Activated CD4-positive, alpha-beta T cell treated with anti-CD3 and anti-CD28 coated beads for 36 hours (primary cell): Measurements from ENCODE around the gene C17orf67. TPM values are rescaled to one million over a fixed set of nuclear protein-coding genes. Genes with fewer than 3 reads are reported as not detected.

Source experiments
- ATAC-seq: fragments of 200-7000 bp; cut with Tn5 transposase; one replicate; pipeline ENCODE4 v1.10.0; 2021; ENCODE audit warnings: mild to moderate bottlenecking, moderate library complexity
- CTCF ChIA-PET: fragments of 350-600 bp; sonication (Branson Sonifier 250); formaldehyde crosslinking; loops from one replicate; lab custom pipeline; 2021; ENCODE audit warnings: antibody characterized with exemption; lab: Charles Lee
- POLR2A ChIA-PET: fragments of 350-600 bp; sonication (Branson Sonifier 250); formaldehyde crosslinking; loops from one replicate; lab custom pipeline; 2021; ENCODE audit warnings: antibody characterized with exemption, inconsistent platforms; lab: Charles Lee
- DNase-seq: peaks from one replicate; pipeline ENCODE4 v3.0.0-alpha.2; 2020
- H3K27ac Mint-ChIP-seq: one replicate; pipeline ENCODE4 v1.8.0; 2021; ENCODE audit warnings: mixed read lengths
- H3K27me3 Mint-ChIP-seq: one replicate; pipeline ENCODE4 v1.8.0; 2021; ENCODE audit warnings: mixed read lengths
- H3K36me3 Mint-ChIP-seq: one replicate; pipeline ENCODE4 v1.8.0; 2021; ENCODE audit warnings: low read depth, mixed read lengths
- H3K4me1 Mint-ChIP-seq: one replicate; pipeline ENCODE4 v1.8.0; 2021; ENCODE audit warnings: mixed read lengths
- H3K4me3 Mint-ChIP-seq: one replicate; pipeline ENCODE4 v1.8.0; 2021; ENCODE audit warnings: mild to moderate bottlenecking, moderate library complexity, mixed read lengths
- H3K9me3 Mint-ChIP-seq: one replicate; pipeline ENCODE4 v1.8.0; 2021; ENCODE audit warnings: low read depth, mixed read lengths
- intact Hi-C, 2 experiments: fragments of 100-400 bp; cut with DNase I in 1 of 2; cut with micrococcal nuclease in 1 of 2; formaldehyde crosslinking; loops; one replicate each; pipeline versions ENCODE4 v1.14.2 to v1.15.1; 2022 to 2024; cut with DNase I, micrococcal nuclease
- total RNA-seq, 2 experiments: library from RNA; stranded (reverse); gene quantifications; one replicate each; pipeline ENCODE4 v1.2.3, GENCODE V29; 2021

C17orf67 gene
- total RNA-seq, 2 experiments from 2014 or later = 4.0 to 5.0 TPM

DNA sequence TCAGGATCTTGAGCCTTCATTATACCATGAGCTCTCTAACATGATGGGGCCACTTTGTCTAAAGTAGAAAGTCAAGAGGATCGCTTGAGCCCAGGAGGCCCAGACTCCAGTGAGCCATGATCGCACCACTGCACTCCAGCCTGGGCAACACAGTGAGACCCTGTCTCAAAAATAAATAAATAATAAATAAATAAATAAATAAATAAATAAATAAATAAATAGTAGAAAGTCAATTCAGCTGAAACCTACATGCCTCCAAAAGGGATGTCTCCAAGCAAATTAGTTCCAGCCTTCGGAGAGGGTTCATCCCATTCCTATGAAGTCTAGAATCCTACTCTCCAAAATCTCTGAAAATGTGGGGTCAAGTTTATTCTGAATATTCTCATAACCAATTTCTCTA is 26.0 kb downstream of the C17orf67 start:
- H3K9me3 Mint-ChIP-seq = no peaks in the 10 kb centered on the region
- H3K27me3 Mint-ChIP-seq = no peaks in the 10 kb centered on the region
- H3K4me3 Mint-ChIP-seq = no peak overlapping the region
- ChIA-PET POLR2A (no interaction called here), CTCF (interaction anchor here (1.1 to 1.4 kb wide), 2 partner anchors 27 to 147 kb away, joined by 3 read pairs; no protein-coding TSS in a partner anchor)
- no peak for ATAC-seq
- H3K27ac Mint-ChIP-seq = no peak overlapping the region
- intact Hi-C loops = no loop called here
- H3K36me3 Mint-ChIP-seq = no peaks in the 10 kb centered on the region
- no peaks in the 10 kb centered on the region for H3K4me1 Mint-ChIP-seq
- no peak for DNase-seq

DNA sequence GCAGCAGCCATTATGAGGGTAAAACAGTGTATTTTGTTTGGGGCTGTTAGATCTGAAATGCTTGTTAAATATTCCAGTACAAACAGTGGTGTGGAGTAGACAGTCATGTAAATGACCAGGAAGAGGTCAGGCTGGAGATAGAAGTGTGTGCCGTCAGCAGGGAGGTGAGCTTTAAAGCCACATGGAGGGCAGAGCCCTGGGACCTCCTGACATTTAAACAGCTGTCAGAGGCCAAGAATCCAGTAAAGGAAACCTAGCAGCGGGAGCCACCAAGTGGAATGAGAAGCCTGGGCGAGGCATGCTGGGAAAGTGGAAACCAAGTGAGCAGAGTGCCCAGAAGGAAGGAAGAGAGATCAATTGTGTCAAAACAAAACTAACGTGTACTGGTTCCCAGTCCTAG is 26.8 kb downstream of the C17orf67 start:
- intact Hi-C loops = no loop called here
- H3K27me3 Mint-ChIP-seq = no peaks in the 10 kb centered on the region
- no peaks in the 10 kb centered on the region for H3K4me1 Mint-ChIP-seq
- H3K27ac Mint-ChIP-seq = no peak overlapping the region
- no peaks in the 10 kb centered on the region for H3K9me3 Mint-ChIP-seq
- H3K4me3 Mint-ChIP-seq = no peak overlapping the region
- CTCF ChIA-PET = interaction anchor here (0.7 to 1.1 kb wide), 2 partner anchors 12 to 147 kb away, joined by 3 read pairs; no protein-coding TSS in a partner anchor
- ATAC-seq (no peak), DNase-seq (no peak)
- POLR2A ChIA-PET = interaction anchor here (0.6 kb wide), 1 partner anchor 117 kb away, joined by 7 read pairs; no protein-coding TSS in a partner anchor
- H3K36me3 Mint-ChIP-seq = no peaks in the 10 kb centered on the region

DNA sequence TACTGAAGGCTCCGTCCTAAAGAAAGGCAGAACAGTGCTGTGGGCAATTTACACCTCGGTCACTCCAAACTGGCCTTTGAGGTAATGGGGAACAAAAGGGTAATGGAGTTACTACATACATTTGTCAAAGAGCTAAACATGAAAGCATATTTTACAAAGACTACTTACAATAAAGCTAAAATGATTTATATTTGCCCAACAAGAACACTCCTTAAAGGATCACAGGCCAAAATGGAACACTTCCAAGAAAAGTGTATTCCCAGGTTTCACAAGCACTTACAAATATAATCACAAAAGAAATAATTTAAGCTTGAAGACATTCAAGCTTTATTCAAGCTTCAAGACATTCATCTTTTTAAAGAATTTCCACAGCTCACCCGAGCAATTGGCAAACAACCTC is 29.3 kb downstream of the C17orf67 start:
- ATAC-seq = no peak
- ChIA-PET CTCF (interaction anchor here (0.5 to 1.4 kb wide), 7 partner anchors 9 to 188 kb away, joined by 3 to 7 read pairs (median 3); no protein-coding TSS in a partner anchor), POLR2A (interaction anchor here (0.7 kb wide), 1 partner anchor 16 kb away, joined by 3 read pairs; no protein-coding TSS in a partner anchor)
- H3K4me3 Mint-ChIP-seq = no peak overlapping the region
- no peaks in the 10 kb centered on the region for H3K36me3 Mint-ChIP-seq
- no peak for DNase-seq
- H3K9me3 Mint-ChIP-seq = no peaks in the 10 kb centered on the region
- no peak overlapping the region for H3K27ac Mint-ChIP-seq
- no peaks in the 10 kb centered on the region for H3K4me1 Mint-ChIP-seq
- intact Hi-C loops = no loop called here
- no peaks in the 10 kb centered on the region for H3K27me3 Mint-ChIP-seq

DNA sequence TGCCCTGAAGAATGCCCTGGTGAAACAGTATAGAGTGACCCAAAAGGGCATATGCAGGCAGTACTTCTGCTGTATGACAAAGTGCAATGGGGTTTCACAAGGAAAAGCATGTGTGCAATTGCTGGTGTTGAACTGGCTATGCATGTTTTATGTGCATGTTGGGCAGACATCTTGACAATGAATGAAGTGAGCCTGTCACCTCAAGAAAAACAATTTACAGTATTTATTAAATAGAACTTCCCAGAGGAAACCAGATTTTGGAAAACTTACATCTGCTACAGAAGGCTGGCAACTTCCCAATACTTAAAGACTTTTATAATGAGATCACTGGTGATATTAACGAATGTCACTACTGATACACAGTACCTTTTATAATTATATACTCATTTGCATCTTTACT is 30.6 kb downstream of the C17orf67 start:
- Mint-ChIP-seq H3K4me1 (no peaks in the 10 kb centered on the region), H3K27me3 (no peaks in the 10 kb centered on the region), H3K9me3 (no peaks in the 10 kb centered on the region), H3K36me3 (no peaks in the 10 kb centered on the region), H3K4me3 (no peak overlapping the region), H3K27ac (no peak overlapping the region)
- DNase-seq (no peak), ATAC-seq (no peak)
- ChIA-PET CTCF (interaction anchor here (0.7 kb wide), 1 partner anchor 17 kb away, joined by 3 read pairs; no protein-coding TSS in a partner anchor), POLR2A (no interaction called here)
- intact Hi-C loops = no loop called here

DNA sequence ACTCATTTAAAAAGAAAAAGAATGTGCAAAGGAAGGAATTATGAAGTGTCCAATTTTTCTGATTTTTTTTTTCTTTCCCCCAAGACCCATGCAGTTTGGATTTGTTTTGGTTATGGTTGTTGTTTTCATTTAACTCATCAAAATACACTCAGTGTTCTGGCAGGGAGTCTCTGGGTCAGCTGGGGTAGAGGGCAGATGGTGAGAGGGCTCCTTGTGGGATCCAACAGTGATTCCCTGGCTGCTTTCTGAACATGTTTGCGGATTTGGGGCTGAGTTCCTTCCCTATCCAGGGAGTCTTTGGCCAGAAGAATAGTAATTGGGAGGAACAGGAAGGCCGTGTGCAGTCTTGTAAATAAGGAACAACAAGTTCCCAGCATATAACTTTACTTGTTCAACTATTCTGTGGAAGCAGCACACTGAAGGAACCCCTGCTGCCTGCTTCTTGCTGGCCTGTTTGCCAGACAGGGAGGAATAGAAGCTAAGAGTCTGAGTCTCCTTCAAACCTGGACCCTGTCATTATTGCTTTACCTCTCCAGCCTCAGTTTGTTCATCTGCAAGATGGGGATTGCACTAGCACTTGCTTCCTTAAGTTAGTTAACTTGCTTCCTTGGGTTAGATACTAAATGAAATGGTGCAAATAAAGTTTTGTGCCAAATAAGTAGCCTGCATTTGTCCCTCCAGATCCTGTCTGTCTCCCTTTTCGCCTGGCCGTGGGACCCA is 32.1 kb downstream of the C17orf67 start:
- ATAC-seq (no peak), DNase-seq (no peak)
- ChIA-PET POLR2A (no interaction called here), CTCF (interaction anchor here (1.0 to 1.5 kb wide), 3 partner anchors 17 to 21 kb away, joined by 3 to 5 read pairs (median 4); no protein-coding TSS in a partner anchor)
- Mint-ChIP-seq H3K4me3 (no peak overlapping the region), H3K27me3 (no peaks in the 10 kb centered on the region), H3K9me3 (no peaks in the 10 kb centered on the region), H3K27ac (no peak overlapping the region), H3K36me3 (no peaks in the 10 kb centered on the region), H3K4me1 (no peaks in the 10 kb centered on the region)
- intact Hi-C loops = no loop called here

DNA sequence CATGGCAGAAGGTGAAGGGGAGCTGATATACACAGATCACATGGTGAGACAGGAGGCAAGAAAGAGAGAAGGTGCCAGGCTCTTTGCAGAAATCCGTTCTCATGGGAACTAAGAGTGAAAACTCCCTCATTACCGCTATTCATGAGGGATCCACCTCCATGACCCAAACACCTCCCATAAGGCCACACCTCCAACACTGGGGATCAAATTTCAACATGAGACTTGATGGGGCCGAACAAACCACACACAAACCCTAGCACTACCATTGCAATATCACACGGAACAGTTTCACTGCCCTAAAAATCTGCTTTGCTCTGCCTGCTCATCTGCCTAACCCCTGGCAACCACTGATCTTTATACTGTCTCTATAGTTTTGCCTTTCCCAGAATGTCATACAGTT is 34.8 kb downstream of the C17orf67 start:
- Mint-ChIP-seq H3K27ac (no peak overlapping the region), H3K9me3 (no peaks in the 10 kb centered on the region), H3K4me3 (no peak overlapping the region), H3K4me1 (no peaks in the 10 kb centered on the region), H3K36me3 (no peaks in the 10 kb centered on the region), H3K27me3 (no peaks in the 10 kb centered on the region)
- ChIA-PET CTCF (interaction anchor here (1.1 kb wide), 1 partner anchor 21 kb away, joined by 5 read pairs; no protein-coding TSS in a partner anchor), POLR2A (no interaction called here)
- no peak for DNase-seq
- ATAC-seq = no peak
- intact Hi-C loops = no loop called here

DNA sequence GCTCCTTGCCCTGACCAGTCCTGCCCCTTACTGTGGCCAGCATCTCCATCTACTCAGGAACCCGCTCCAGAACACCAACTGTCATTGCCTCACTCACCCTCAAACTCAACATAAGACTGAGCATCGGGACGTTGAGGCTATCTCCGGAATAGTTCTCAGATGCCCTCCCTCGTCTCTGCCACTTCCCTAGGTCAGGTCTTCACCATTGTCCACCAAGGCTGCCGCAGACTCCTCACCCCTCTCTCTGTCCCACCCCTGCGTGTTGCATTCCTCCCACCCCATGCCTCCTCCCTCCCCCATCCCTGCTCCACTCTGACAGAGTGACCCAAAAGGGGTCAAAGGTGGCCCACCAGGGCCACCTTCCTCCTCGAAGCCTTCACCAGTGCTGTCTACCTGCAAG is 37.2 kb downstream of the C17orf67 start:
- peaks cover 2% of the 10 kb centered on the region for H3K9me3 Mint-ChIP-seq
- H3K4me3 Mint-ChIP-seq = no peak overlapping the region
- intact Hi-C loops = no loop called here
- peaks cover 3% of the 10 kb centered on the region for H3K36me3 Mint-ChIP-seq
- no peak overlapping the region for H3K27ac Mint-ChIP-seq
- H3K4me1 Mint-ChIP-seq = no peaks in the 10 kb centered on the region
- ATAC-seq = no peak
- no peaks in the 10 kb centered on the region for H3K27me3 Mint-ChIP-seq
- ChIA-PET POLR2A (no interaction called here), CTCF (interaction anchor here (1.7 kb wide), 1 partner anchor 23 kb away, joined by 4 read pairs; no protein-coding TSS in a partner anchor)
- DNase-seq = no peak

DNA sequence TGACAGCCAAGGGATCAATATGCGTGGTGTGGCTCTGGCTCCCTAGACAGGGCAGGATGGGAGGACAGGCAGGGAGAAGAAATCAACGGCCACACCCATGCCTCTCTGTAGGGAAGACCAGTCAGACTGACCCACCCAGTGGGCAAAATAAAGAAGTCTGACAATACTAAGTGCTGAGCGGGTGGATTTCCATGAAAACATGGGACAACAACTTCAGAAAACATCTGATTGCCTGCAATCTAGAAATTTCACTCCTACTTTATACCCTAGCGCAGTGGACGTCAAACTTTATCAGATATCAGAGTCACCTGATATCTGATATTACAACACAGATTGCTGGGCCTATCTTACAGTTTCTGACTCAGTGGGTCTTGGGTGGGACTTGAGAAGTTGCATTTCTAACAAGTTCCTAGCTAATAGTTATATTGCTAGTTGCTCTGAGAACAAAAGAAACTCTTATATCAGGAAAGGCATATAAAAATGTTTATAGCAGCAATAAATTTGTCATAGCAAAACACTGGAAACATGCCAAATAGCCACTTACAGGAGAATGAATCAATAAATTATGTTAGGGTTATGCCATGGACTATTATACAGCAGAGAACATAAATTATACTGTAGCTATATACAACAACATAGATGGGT is 38.4 kb downstream of the C17orf67 start:
- no peak overlapping the region for H3K4me3 Mint-ChIP-seq
- ChIA-PET CTCF (interaction anchor here (1.2 kb wide), 1 partner anchor 9 kb away, joined by 4 read pairs; no protein-coding TSS in a partner anchor), POLR2A (no interaction called here)
- no peaks in the 10 kb centered on the region for H3K4me1 Mint-ChIP-seq
- intact Hi-C loops = no loop called here
- DNase-seq = no peak
- no peaks in the 10 kb centered on the region for H3K27me3 Mint-ChIP-seq
- peaks cover 5% of the 10 kb centered on the region for H3K36me3 Mint-ChIP-seq
- peaks cover 2% of the 10 kb centered on the region for H3K9me3 Mint-ChIP-seq
- ATAC-seq = no peak
- H3K27ac Mint-ChIP-seq = no peak overlapping the region

DNA sequence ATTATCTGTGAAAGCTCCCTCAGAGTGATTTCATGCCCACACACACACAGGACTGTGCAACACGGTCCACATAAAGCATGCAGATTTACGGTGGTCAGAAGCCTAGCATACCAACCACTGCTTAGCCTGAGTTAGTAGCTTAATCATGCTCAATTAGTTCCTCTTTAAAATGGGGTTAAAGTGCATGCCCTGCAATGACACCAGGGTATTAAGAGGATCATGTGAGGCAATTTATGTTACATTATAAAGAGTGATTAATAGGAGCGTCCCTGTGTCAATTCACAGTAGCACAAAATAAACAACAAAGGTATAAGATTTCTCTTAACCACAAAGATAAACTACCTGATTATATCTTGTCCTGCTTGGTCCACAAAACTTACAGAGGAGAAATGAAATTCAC is 39.8 kb downstream of the C17orf67 start:
- ChIA-PET POLR2A (no interaction called here), CTCF (no interaction called here)
- no peak for ATAC-seq
- peaks cover 5% of the 10 kb centered on the region for H3K36me3 Mint-ChIP-seq
- no peaks in the 10 kb centered on the region for H3K4me1 Mint-ChIP-seq
- H3K4me3 Mint-ChIP-seq = no peak overlapping the region
- no peak for DNase-seq
- no peak overlapping the region for H3K27ac Mint-ChIP-seq
- H3K27me3 Mint-ChIP-seq = no peaks in the 10 kb centered on the region
- intact Hi-C loops = no loop called here
- H3K9me3 Mint-ChIP-seq = peaks cover 2% of the 10 kb centered on the region

DNA sequence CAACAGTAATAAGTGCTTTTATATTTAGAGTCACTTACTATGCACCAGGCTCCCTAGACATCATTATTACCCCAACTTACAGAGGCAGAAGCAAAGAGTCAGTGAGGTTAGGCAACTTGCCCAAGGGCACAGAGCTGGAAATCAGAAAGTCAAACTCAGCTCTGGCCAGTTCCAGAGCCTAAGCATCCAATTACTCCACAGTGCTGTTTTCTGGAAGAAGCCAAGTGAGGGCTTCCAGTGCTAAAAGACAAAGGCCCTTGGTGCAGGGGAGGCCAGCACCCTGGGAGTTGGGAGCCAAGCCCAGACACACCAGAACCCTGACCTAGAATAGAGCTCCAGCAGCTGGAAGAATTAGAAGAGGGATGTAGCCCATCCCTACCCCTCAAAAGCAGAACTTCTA is 40.2 kb downstream of the C17orf67 start:
- Mint-ChIP-seq H3K27ac (no peak overlapping the region), H3K4me1 (no peaks in the 10 kb centered on the region), H3K4me3 (no peak overlapping the region), H3K27me3 (no peaks in the 10 kb centered on the region), H3K9me3 (peaks cover 2% of the 10 kb centered on the region), H3K36me3 (peaks cover 5% of the 10 kb centered on the region)
- no peak for ATAC-seq
- ChIA-PET POLR2A (no interaction called here), CTCF (no interaction called here)
- intact Hi-C loops = no loop called here
- DNase-seq = no peak

DNA sequence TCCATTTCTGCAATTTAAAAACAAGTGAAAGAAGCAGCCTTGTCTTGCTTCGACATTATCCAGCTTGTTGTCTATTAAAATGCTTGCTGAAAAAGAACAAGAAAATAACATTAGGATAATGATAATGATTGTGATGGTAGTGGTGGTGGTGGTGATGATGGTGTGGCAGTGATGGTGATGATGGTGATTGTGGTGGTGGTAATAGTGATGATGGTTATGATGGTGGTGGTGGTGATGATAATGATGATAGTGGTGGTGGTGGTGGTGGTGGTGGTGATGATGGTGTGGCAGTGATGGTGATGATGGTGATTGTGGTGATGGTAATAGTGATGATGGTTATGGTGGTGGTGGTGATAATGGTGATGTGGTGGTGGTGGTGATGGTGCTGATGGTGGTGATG is 41.5 kb downstream of the C17orf67 start:
- CTCF ChIA-PET = no interaction called here
- H3K27ac Mint-ChIP-seq = no peak overlapping the region
- no peak for ATAC-seq
- POLR2A ChIA-PET = no interaction called here
- H3K27me3 Mint-ChIP-seq = no peaks in the 10 kb centered on the region
- peaks cover 8% of the 10 kb centered on the region for H3K4me1 Mint-ChIP-seq
- peaks cover 2% of the 10 kb centered on the region for H3K9me3 Mint-ChIP-seq
- intact Hi-C loops = no loop called here
- DNase-seq = no peak
- H3K4me3 Mint-ChIP-seq = no peak overlapping the region
- peaks cover 5% of the 10 kb centered on the region for H3K36me3 Mint-ChIP-seq
